Lower lobe of right lung (tissue), 2 donors: Measurements from ENCODE around the gene ARHGAP23. TPM values are rescaled to one million over a fixed set of nuclear protein-coding genes. Genes with fewer than 3 reads are reported as not detected.

Experiments
- ATAC-seq, 2 donors: fragments of 200-7000 bp; cut with Tn5 transposase; one replicate each; pipeline ENCODE4 v1.9.1; 2020 to 2022; ENCODE audit warnings: mild to moderate bottlenecking in 2 of 2, moderate library complexity in 2 of 2
- DNase-seq: peaks from one replicate; pipeline ENCODE4 v3.0.0-alpha.2; 2020
- H3K27ac ChIP-seq: fragments of 200-600 bp; one replicate; pipeline ENCODE4 v1.8.0; 2022
- H3K27me3 ChIP-seq: fragments of 200-600 bp; one replicate; pipeline ENCODE4 v1.8.0; 2022; ENCODE audit warnings: low read depth
- H3K36me3 ChIP-seq: fragments of 200-600 bp; one replicate; pipeline ENCODE4 v1.8.0; 2022; ENCODE audit warnings: mild to moderate bottlenecking
- H3K4me1 ChIP-seq: fragments of 200-600 bp; one replicate; pipeline ENCODE4 v1.8.0; 2022
- H3K4me3 ChIP-seq: fragments of 200-600 bp; one replicate; pipeline ENCODE4 v1.8.0; 2022; ENCODE audit warnings: mild to moderate bottlenecking
- H3K9me3 ChIP-seq: fragments of 200-600 bp; one replicate; pipeline ENCODE4 v1.8.0; 2022
- intact Hi-C: fragments of 100-400 bp; cut with DNase I; formaldehyde crosslinking; loops from one replicate; pipeline ENCODE4 v1.11.0; 2022
- total RNA-seq: library from RNA; stranded (reverse); fragmentation: NEBNext Ultra II Directional; extraction: Animal tissue kit (Norgen Biotek cat#: 25700); gene quantifications from one replicate; pipeline ENCODE4 v1.2.1, GENCODE V29; 2021
- TF ChIP-seq, protein P1 (sequence below): fragments of 200-600 bp; IDR thresholded peaks from one replicate; pipeline ENCODE4 v1.8.0; 2022; ENCODE audit warnings: antibody characterized with exemption, mild to moderate bottlenecking
- donor health status: DM: no; HTN: yes; CAD: no; lungs with severe emphysema.

The ARHGAP23 gene
- total RNA-seq, 1 donor from 2014 or later: 48.4 TPM

DNA sequence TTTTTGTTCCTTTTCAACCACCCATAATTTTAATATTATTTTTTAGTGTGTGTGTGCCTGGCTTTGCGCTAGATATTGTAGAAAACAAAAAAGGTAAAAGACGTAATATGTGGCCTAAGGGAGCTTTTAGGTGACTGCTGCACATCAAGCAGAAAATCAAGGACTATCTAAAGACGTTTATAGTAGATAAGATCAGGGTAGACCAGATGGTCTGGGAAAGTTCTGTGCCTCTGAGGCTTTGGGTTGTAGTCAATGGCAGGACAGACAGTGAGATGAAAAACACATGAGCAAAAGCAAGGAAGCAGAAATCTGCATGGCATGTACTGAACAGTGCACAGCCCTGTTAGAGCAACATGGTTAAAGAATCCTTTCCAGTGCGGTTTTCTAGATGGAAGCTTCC, 26.8 kb upstream of the ARHGAP23 start:
- intact Hi-C loops: loop anchor here (10.0 kb wide), 1 partner anchor 47 kb away; the partner anchor contains the start of gene SOCS7
- TF ChIP-seq, protein P1, sequence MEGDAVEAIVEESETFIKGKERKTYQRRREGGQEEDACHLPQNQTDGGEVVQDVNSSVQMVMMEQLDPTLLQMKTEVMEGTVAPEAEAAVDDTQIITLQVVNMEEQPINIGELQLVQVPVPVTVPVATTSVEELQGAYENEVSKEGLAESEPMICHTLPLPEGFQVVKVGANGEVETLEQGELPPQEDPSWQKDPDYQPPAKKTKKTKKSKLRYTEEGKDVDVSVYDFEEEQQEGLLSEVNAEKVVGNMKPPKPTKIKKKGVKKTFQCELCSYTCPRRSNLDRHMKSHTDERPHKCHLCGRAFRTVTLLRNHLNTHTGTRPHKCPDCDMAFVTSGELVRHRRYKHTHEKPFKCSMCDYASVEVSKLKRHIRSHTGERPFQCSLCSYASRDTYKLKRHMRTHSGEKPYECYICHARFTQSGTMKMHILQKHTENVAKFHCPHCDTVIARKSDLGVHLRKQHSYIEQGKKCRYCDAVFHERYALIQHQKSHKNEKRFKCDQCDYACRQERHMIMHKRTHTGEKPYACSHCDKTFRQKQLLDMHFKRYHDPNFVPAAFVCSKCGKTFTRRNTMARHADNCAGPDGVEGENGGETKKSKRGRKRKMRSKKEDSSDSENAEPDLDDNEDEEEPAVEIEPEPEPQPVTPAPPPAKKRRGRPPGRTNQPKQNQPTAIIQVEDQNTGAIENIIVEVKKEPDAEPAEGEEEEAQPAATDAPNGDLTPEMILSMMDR: no peak
- H3K4me3 ChIP-seq: no peak overlapping the region
- no peaks in the 10 kb centered on the region for H3K4me1 ChIP-seq
- no peaks in the 10 kb centered on the region for H3K9me3 ChIP-seq
- ATAC-seq (no peak), DNase-seq (no peak)
- peaks cover 60% of the 10 kb centered on the region for H3K36me3 ChIP-seq
- H3K27me3 ChIP-seq: no peaks in the 10 kb centered on the region
- H3K27ac ChIP-seq: no peak overlapping the region

DNA sequence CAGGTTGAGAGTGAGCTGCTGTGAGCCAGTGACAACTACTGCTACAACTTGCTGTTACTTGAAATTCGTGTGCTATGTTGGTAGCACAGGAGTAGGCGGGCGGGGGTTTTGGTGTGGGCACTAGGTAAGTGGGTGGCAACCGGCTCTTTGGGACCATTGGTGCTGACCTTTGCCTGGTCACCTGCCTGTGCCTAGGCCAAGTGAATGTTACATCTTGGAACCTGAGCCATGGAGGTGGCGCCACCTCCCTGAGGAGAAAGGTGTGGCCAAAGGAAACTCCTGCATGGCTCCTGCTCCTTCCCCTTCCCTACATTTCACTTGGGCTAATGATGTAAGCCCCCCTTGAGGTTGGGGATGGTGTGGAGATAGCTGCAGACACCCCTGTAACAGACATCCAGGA, 25.4 kb upstream of the ARHGAP23 start:
- Histone ChIP-seq H3K36me3 (peaks cover 46% of the 10 kb centered on the region), H3K27ac (no peak overlapping the region), H3K9me3 (no peaks in the 10 kb centered on the region), H3K4me1 (no peaks in the 10 kb centered on the region), H3K27me3 (no peaks in the 10 kb centered on the region), H3K4me3 (no peak overlapping the region)
- ATAC-seq (no peak), DNase-seq (no peak)
- intact Hi-C loops: loop anchor here (10.0 kb wide), 1 partner anchor 48 kb away; the partner anchor contains the start of gene SOCS7
- TF ChIP-seq, protein P1: no peak

DNA sequence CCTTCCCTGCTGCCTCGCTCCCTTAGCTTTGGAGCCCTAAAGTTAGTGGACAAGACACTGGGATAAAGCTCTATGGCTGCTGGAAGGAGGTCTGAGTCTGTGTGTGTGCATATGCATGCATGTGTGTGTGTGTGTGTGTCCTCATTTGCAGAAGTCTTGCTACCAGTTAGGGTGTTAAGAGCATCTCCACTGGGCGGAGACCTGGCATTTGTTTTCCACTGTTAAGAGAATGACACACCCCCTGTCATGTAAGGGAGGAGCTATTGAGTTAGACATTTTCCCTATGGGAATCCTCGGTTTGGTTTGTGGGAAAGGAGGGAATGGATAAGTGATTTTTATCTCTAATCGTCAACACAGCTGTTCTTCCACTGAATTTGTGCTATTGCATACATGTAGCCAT, 24.8 kb upstream of the ARHGAP23 start:
- DNase-seq: no peak
- Histone ChIP-seq H3K27me3 (no peaks in the 10 kb centered on the region), H3K27ac (no peak overlapping the region), H3K4me3 (no peak overlapping the region), H3K9me3 (no peaks in the 10 kb centered on the region), H3K4me1 (no peaks in the 10 kb centered on the region), H3K36me3 (peaks cover 42% of the 10 kb centered on the region)
- ATAC-seq: no peak
- TF ChIP-seq, protein P1: no peak
- intact Hi-C loops: loop anchor here (10.0 kb wide), 1 partner anchor 49 kb away; the partner anchor contains the start of gene SOCS7

DNA sequence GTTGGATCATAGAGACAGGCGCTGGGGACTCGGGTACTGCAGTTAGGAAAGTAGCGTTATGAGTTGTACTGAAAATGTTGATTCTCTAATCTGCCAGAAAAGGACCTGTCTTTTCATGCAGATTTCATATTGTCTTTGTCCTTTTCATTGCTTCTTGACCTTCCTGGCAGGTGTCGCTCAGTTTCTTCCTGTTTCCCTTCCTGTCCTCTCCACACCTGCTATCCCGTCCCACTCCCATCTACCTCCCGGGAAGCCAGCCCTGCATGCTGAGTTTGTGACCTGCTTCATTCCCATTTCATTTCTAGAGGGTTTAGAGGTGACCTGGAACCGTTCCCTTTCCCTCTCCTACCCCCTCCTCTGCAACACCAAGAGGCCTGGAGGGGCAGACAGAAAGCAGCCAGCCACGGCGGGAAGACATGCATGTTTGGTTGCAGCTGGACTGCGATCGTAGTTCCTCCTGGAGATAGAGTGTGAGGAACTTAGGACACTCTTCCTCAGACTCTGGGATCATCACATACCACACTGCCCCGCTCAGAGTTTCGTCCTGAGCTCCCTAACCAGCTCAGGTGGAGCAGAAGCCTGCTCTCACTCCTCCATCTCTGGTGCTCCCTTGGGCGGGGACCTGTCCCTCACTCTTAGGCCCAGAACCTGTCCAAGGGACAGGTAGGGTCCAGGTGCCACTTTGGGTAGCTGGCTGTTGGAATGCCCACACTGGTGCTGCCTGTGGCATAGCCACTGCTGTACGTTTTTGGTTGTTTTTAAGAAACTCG, 23.9 kb upstream of the ARHGAP23 start:
- intact Hi-C loops: loop anchor here (10.0 kb wide), 1 partner anchor 50 kb away; the partner anchor contains the start of gene SOCS7
- ATAC-seq (peak in 1 of 2 donors; percentile 19), DNase-seq (no peak)
- Histone ChIP-seq H3K9me3 (no peaks in the 10 kb centered on the region), H3K27ac (no peak overlapping the region), H3K4me1 (no peaks in the 10 kb centered on the region), H3K27me3 (no peaks in the 10 kb centered on the region), H3K4me3 (no peak overlapping the region), H3K36me3 (peaks cover 34% of the 10 kb centered on the region)
- TF ChIP-seq, protein P1: no peak

DNA sequence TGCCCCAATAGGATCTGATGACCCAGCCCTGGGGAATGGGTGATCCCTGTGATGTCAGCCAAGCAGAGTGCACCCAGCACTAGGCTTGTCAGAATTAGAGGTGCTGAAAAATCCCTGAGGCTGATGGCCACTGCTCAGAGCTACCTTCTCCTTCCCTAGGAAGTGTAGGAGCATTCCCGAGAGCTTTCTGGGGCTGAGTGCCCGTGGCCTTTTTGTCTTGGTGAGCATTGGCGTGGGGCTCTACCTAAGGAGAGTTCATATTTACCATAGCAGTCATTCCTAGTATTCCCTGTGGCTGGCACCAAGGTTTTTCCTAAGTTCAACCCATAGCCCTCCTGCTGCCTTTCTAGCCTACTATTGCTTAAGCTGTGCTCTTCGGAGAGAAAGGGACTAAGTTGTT, 22.6 kb upstream of the ARHGAP23 start:
- no peak for ATAC-seq
- intact Hi-C loops: loop anchor here (10.0 kb wide), 1 partner anchor 51 kb away; the partner anchor contains the start of gene SOCS7
- H3K36me3 ChIP-seq: peaks cover 21% of the 10 kb centered on the region
- no peaks in the 10 kb centered on the region for H3K9me3 ChIP-seq
- no peak for DNase-seq
- H3K27ac ChIP-seq: no peak overlapping the region
- no peaks in the 10 kb centered on the region for H3K27me3 ChIP-seq
- H3K4me1 ChIP-seq: no peaks in the 10 kb centered on the region
- TF ChIP-seq, protein P1: no peak
- no peak overlapping the region for H3K4me3 ChIP-seq
